ENCODE data around the gene ZFHX3. TPM values are rescaled to one million over a fixed set of nuclear protein-coding genes. Genes with fewer than 3 reads are reported as not detected.

Gene ZFHX3
- total RNA-seq, 1 donor from 2014 or later, result 34.8 TPM

DNA sequence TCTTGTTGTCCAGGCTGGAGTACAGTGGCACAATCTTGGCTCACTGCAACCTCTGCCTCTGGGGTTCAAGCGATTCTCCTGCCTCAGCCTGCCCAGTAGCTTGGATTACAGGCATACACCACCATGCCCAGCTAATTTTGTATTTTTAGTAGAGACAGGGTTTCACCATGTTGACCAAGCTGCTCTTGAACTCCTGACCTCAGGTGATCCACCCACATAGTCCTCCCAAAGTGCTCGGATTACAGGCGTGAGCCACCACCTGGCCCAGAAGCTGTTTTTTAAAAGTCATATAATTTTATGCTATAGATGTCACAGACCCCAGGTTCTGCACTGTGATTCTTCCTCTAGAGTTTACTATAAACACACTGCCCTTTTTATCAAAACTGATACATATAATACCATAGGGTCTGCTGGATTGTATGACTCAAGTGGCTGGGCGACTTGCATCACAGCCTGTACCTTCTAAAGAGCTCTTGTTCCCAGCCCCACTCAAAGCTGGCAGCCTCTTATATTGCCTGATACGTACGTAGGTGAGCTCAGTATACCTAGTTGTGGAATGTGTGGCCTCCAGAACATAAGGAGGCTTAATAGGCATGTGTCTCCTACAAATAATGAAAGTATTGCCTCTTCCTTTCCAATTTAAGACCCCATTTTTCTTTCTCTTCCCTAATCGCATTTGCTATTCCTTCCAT is 295.8 kb downstream of the ZFHX3 start:
- Histone ChIP-seq H3K27ac (no peak overlapping the region), H3K9me3 (no peaks in the 10 kb centered on the region), H3K36me3 (no peaks in the 10 kb centered on the region), H3K27me3 (no peaks in the 10 kb centered on the region), H3K4me3 (no peak overlapping the region), H3K4me1 (no peaks in the 10 kb centered on the region)
- intact Hi-C loops (cut with DNase I), result no loop called here
- no peak for DNase-seq (ENCODE audit: low spot score in 2 of 2)
- TF ChIP-seq, protein P1, sequence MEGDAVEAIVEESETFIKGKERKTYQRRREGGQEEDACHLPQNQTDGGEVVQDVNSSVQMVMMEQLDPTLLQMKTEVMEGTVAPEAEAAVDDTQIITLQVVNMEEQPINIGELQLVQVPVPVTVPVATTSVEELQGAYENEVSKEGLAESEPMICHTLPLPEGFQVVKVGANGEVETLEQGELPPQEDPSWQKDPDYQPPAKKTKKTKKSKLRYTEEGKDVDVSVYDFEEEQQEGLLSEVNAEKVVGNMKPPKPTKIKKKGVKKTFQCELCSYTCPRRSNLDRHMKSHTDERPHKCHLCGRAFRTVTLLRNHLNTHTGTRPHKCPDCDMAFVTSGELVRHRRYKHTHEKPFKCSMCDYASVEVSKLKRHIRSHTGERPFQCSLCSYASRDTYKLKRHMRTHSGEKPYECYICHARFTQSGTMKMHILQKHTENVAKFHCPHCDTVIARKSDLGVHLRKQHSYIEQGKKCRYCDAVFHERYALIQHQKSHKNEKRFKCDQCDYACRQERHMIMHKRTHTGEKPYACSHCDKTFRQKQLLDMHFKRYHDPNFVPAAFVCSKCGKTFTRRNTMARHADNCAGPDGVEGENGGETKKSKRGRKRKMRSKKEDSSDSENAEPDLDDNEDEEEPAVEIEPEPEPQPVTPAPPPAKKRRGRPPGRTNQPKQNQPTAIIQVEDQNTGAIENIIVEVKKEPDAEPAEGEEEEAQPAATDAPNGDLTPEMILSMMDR (IDR thresholded peaks at IDR 0.05), result no peak

GRCh38 chr16:72751076-72751475 is 296.9 kb downstream of the ZFHX3 start:
- H3K4me3 ChIP-seq, result no peak overlapping the region
- no peak for DNase-seq (ENCODE audit: low spot score in 2 of 2)
- intact Hi-C loops (cut with DNase I), result no loop called here
- TF ChIP-seq, protein P1 (IDR thresholded peaks at IDR 0.05), result no peak
- no peaks in the 10 kb centered on the region for H3K36me3 ChIP-seq
- H3K27ac ChIP-seq, result no peak overlapping the region
- no peaks in the 10 kb centered on the region for H3K9me3 ChIP-seq
- H3K4me1 ChIP-seq, result no peaks in the 10 kb centered on the region
- no peaks in the 10 kb centered on the region for H3K27me3 ChIP-seq

GRCh38 chr16:72749091-72749490 is 298.8 kb downstream of the ZFHX3 start:
- H3K36me3 ChIP-seq, result no peaks in the 10 kb centered on the region
- no peaks in the 10 kb centered on the region for H3K9me3 ChIP-seq
- intact Hi-C loops (cut with DNase I), result no loop called here
- no peak overlapping the region for H3K27ac ChIP-seq
- TF ChIP-seq, protein P1 (IDR thresholded peaks at IDR 0.05), result no peak
- H3K27me3 ChIP-seq, result no peaks in the 10 kb centered on the region
- H3K4me3 ChIP-seq, result no peak overlapping the region
- no peak for DNase-seq (ENCODE audit: low spot score in 2 of 2)
- no peaks in the 10 kb centered on the region for H3K4me1 ChIP-seq

DNA sequence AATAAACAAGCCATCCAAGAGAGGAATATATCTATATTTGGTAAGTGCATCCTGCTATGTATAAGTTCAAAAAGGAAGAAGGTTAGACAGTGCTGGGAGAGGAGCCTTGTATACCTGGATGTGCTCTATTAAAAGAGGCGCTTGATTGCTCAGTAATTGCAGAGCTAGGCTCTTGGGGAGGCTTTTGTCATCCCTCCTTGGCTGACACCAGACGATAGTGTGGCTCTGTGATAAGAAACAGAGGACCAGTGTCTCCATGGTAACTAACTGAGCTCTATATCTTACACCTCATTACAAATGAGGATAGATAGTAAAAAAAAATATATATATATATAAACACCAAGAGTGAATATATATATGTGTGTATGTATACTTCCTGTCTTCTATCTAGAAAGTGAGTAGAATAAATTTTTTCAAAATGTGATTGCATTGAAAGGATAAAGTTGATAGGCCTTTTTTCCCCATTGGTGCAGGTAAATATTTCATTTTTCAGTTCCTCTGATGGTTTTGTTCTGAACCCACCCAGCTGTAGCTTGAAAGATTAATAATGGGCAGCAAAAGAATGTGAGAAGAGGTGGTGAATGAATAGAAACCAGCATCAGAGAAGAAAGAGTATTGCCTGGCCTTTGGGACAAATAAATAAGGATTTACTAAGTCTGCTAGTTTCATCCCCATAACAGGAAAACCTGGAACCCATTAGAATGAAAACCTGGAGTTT is 303.7 kb downstream of the ZFHX3 start:
- no peak overlapping the region for H3K4me3 ChIP-seq
- H3K9me3 ChIP-seq, result no peaks in the 10 kb centered on the region
- no peak overlapping the region for H3K27ac ChIP-seq
- no peaks in the 10 kb centered on the region for H3K27me3 ChIP-seq
- intact Hi-C loops (cut with DNase I), result no loop called here
- H3K4me1 ChIP-seq, result no peaks in the 10 kb centered on the region
- DNase-seq (ENCODE audit: low spot score in 2 of 2), result no peak
- no peaks in the 10 kb centered on the region for H3K36me3 ChIP-seq
- TF ChIP-seq, protein P1 (IDR thresholded peaks at IDR 0.05), result no peak

- DNase-seq (ENCODE audit: low spot score in 2 of 2), result no peak
- Histone ChIP-seq H3K9me3 (no peaks in the 10 kb centered on the region), H3K4me1 (no peaks in the 10 kb centered on the region), H3K27ac (no peak overlapping the region), H3K4me3 (no peak overlapping the region), H3K27me3 (no peaks in the 10 kb centered on the region), H3K36me3 (no peaks in the 10 kb centered on the region)
- TF ChIP-seq, protein P1 (IDR thresholded peaks at IDR 0.05), result no peak
- intact Hi-C loops (cut with DNase I), result no loop called here
These were observed 304.7 kb downstream of the ZFHX3 start for GRCh38 chr16:72743011-72743761.
